Liver (tissue), 9 donors: ENCODE measurements around the gene INHBC. TPM values are rescaled to one million over a fixed set of nuclear protein-coding genes. Genes with fewer than 3 reads are reported as not detected.

ENCODE experiments used
- DNase-seq: peaks from one replicate; pipeline ENCODE4 v3.0.0-alpha.2; 2017; ENCODE audit warnings: low spot score
- H3K27ac ChIP-seq, 2 donors: one replicate each; pipeline ENCODE4 v1.7.0; 2013; ENCODE audit warnings: inconsistent platforms in 2 of 2, low read length in 2 of 2, control low read depth in 1 of 2, low read depth in 1 of 2, mild to moderate bottlenecking in 1 of 2
- H3K27me3 ChIP-seq, 4 donors: one replicate each; pipeline versions ENCODE4 v1.6.1 to v1.7.0; 2013; ENCODE audit warnings: low read length in 3 of 4, inconsistent platforms in 1 of 4, mild to moderate bottlenecking in 1 of 4, moderate library complexity in 1 of 4; ENCODE audit not compliant: control insufficient read depth in 4 of 4, insufficient read depth in 4 of 4
- H3K36me3 ChIP-seq, 4 donors: one replicate each; pipeline versions ENCODE4 v1.6.1 to v1.7.0; 2013; ENCODE audit warnings: low read length in 3 of 4, mild to moderate bottlenecking in 3 of 4, low read depth in 1 of 4, moderate library complexity in 1 of 4; ENCODE audit not compliant: control insufficient read depth in 4 of 4, insufficient read depth in 3 of 4
- H3K4me1 ChIP-seq, 4 donors: one replicate each; pipeline versions ENCODE4 v1.6.1 to v1.7.0; 2013; ENCODE audit warnings: low read length in 3 of 4, mild to moderate bottlenecking in 3 of 4, moderate library complexity in 1 of 4; ENCODE audit not compliant: control insufficient read depth in 4 of 4, insufficient read depth in 4 of 4
- H3K4me3 ChIP-seq, 3 donors: one replicate each; pipeline versions ENCODE4 v1.6.1 to v1.7.0; 2013; ENCODE audit warnings: low read length in 3 of 3, control low read depth in 1 of 3, low read depth in 1 of 3, mild to moderate bottlenecking in 1 of 3
- H3K9ac ChIP-seq, 2 donors: one replicate each; pipeline ENCODE4 v1.7.0; 2013; ENCODE audit warnings: low read length in 2 of 2, mild to moderate bottlenecking in 2 of 2, moderate library complexity in 2 of 2, control low read depth in 1 of 2, low read depth in 1 of 2
- H3K9me3 ChIP-seq, 4 donors: one replicate each; pipeline versions ENCODE4 v1.6.1 to v1.7.0; 2013; ENCODE audit warnings: low read length in 3 of 4; ENCODE audit not compliant: control insufficient read depth in 4 of 4
- FOXA2 ChIP-seq: IDR thresholded peaks from 2 replicates; pipeline ENCODE4 v1.6.1; 2016; ENCODE audit warnings: antibody characterized with exemption
- HNF4A ChIP-seq, 2 donors: conservative IDR thresholded peaks; 2 replicates each; pipeline ENCODE4 v1.6.1; 2016; ENCODE audit warnings: antibody characterized with exemption in 2 of 2, mild to moderate bottlenecking in 2 of 2
- HNF4G ChIP-seq: IDR thresholded peaks from 2 replicates; pipeline ENCODE4 v1.6.1; 2016; ENCODE audit warnings: antibody characterized with exemption
- NR2F2 ChIP-seq: IDR thresholded peaks from 2 replicates; pipeline ENCODE4 v1.6.1; 2016; ENCODE audit warnings: antibody characterized with exemption
- RAD21 ChIP-seq, 2 donors: IDR thresholded peaks; 2 replicates each; pipeline ENCODE4 v1.6.1; 2016; ENCODE audit warnings: antibody characterized with exemption in 2 of 2, mild to moderate bottlenecking in 2 of 2
- RXRA ChIP-seq, 2 donors: IDR thresholded peaks; 2 replicates each; pipeline ENCODE4 v1.6.1; 2017 to 2018; ENCODE audit warnings: antibody characterized with exemption in 2 of 2, mild to moderate bottlenecking in 1 of 2
- WGBS: extraction: QIAGEN DNeasy Blood & Tissue Kit; methylation state at CpG from one replicate; pipeline ENCODE4 v1.1.7; 2013; 5-methylcytosine and 5-hydroxymethylcytosine counted together
- polyA plus RNA-seq, 2 donors: library from polyadenylated mRNA; stranded (reverse) in 1 of 2; unstranded in 1 of 2; fragments of 200-250 nt in 1 of 2; fragments of >200 nt in 1 of 2; fragmentation: Nextera tagmentation in 1 of 2; extraction: Ambion mirVana in 1 of 2; gene quantifications; one replicate each; pipeline versions ENCODE4 v1.2.1 to v1.2.3, GENCODE V29; 2013 to 2015
- total RNA-seq, 2 donors: library from RNA; depleted of rRNA; stranded (reverse); fragments of >200 nt; gene quantifications; one replicate each; pipeline ENCODE4 v1.2.3, GENCODE V29; 2014
- TF ChIP-seq, protein P1 (sequence below): IDR thresholded peaks from 2 replicates; pipeline ENCODE4 v1.6.1; 2016; ENCODE audit warnings: antibody characterized with exemption
- TF ChIP-seq, protein P2 (sequence below): IDR thresholded peaks from 2 replicates; pipeline ENCODE4 v1.6.1; 2016; ENCODE audit warnings: antibody characterized with exemption, mild to moderate bottlenecking
- TF ChIP-seq, protein P3 (sequence below): fragments of 150-350 bp; IDR thresholded peaks from 2 replicates; pipeline ENCODE4 v1.5.1; 2017; ENCODE audit warnings: improper control_type of control experiment, low read depth, low read length; ENCODE audit not compliant: missing input control
- donor health status: healthy.
- donor health status: healthy.
- donor health status: healthy.
- donor health status: healthy.
- donor health status: healthy.

Gene INHBC
- total and polyA plus RNA-seq, 4 donors, result 2.8 to 134 (median 86.7) TPM

DNA sequence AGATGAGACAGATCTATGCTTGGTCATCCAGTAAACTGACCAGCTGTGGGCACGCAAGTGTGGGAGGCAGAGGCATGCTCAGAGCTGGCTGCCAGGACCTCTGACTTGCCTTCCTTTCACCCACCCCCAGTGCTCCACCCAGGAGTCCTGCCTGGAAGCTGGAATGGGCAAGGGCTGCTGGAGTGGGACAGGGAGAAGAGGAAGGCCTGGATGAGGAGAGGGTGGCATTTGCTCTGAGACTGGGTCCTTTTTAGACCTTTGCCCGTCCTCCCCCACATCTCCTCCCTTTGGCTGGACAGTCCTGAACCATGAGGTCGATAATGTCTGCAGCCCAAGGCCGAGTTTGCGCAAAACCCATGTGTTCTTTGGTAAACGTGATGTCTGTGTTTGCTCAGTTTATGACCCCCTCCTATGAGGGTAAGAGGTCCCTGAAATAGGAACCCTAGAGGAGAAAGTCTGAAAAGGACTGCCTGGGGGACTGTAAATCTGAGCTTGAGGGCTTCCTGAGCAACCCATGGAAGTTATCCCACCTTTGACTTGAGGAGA lies 16.7 kb downstream of the INHBC start (continued):
- TF ChIP-seq, protein P1, sequence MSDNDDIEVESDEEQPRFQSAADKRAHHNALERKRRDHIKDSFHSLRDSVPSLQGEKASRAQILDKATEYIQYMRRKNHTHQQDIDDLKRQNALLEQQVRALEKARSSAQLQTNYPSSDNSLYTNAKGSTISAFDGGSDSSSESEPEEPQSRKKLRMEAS, result peak; percentile 99

DNA sequence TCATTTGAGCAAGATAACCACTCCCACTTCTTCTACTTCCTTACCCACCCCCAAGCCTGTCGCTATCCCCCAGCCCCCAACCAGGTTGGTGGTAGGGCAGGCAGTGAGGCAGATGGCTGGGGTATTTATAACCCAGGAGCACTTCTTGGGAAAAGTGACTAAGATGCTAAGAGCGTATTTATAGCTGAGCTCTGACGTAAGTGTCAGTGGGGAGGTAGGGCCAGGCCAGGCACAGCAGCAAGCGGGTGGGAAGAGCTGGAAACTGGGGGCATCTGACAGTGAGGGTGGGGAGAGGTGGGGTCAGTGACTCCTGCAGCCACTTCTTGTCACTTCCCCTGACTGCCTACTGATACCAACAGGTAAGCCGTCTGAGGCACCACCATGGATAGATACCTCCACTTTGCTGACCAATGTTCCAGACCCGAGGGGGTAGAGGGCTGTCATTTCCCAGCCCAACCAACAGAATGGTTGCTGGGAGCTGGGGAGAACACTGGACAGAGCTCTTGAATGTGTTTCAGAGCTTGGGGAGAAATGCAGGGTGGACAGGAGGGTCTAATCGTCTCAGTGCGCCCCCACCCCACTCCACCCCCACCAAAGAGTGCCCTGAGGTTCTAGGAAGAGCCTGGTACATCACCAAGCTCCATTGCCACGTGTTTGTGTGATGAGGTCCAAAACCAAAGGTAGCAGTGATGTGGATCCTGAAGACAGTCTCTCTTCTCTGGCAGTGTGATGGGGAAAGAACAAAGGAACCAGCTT lies 17.8 kb downstream of the INHBC start:
- Histone ChIP-seq H3K4me3 (no peak overlapping the region), H3K36me3 (peaks cover 0 to 3% (median 0%) of the 10 kb centered on the region in 4 donors), H3K9ac (peak overlapping the region in 1 of 2 donors; percentile 83), H3K27me3 (no peaks in the 10 kb centered on the region), H3K27ac (peak overlapping the region; percentile 92 to 96), H3K4me1 (peaks cover 14 to 61% (median 37%) of the 10 kb centered on the region in 4 donors), H3K9me3 (no peaks in the 10 kb centered on the region)
- 19% methylated on average over 9 of the region's 9 CpGs for WGBS
- TF ChIP-seq RXRA (IDR thresholded peaks at IDR 0.05) (peak; percentile 33 to 49), NR2F2 (no peak), HNF4G (peak; percentile 11)
- TF ChIP-seq, protein P2, sequence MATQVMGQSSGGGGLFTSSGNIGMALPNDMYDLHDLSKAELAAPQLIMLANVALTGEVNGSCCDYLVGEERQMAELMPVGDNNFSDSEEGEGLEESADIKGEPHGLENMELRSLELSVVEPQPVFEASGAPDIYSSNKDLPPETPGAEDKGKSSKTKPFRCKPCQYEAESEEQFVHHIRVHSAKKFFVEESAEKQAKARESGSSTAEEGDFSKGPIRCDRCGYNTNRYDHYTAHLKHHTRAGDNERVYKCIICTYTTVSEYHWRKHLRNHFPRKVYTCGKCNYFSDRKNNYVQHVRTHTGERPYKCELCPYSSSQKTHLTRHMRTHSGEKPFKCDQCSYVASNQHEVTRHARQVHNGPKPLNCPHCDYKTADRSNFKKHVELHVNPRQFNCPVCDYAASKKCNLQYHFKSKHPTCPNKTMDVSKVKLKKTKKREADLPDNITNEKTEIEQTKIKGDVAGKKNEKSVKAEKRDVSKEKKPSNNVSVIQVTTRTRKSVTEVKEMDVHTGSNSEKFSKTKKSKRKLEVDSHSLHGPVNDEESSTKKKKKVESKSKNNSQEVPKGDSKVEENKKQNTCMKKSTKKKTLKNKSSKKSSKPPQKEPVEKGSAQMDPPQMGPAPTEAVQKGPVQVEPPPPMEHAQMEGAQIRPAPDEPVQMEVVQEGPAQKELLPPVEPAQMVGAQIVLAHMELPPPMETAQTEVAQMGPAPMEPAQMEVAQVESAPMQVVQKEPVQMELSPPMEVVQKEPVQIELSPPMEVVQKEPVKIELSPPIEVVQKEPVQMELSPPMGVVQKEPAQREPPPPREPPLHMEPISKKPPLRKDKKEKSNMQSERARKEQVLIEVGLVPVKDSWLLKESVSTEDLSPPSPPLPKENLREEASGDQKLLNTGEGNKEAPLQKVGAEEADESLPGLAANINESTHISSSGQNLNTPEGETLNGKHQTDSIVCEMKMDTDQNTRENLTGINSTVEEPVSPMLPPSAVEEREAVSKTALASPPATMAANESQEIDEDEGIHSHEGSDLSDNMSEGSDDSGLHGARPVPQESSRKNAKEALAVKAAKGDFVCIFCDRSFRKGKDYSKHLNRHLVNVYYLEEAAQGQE, result peak; percentile 48
- no peak for DNase-seq

DNA sequence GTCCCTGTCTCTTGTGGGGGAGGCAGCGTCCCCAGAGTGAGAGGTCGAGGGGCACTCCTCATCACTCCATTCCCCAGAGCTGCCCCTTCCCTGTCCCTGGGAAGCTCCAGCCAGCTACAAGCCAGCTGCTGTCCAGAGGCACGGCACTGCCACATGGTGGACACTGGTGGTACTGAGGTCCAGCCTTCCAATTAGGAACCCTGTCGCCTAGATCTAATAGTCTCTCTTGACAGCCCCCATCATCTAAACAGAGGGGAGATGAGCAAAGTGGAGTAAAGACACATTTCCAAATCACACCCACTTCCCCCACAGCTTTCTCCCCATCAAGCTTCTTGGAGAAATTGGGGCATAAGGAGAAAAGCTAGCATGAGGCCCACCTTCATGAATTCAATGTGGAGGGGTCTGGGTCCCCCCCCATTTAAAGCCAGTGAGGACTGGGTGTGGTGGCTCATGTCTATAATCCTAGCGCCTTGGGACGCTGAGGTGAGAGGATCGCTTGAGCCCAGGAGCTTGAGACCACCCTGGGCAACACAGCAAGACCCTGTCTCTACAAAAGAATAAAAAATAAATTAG lies 18.4 kb downstream of the INHBC start:
- peaks cover 0 to 3% (median 0%) of the 10 kb centered on the region in 4 donors for H3K36me3 ChIP-seq
- no peaks in the 10 kb centered on the region for H3K9me3 ChIP-seq
- no peaks in the 10 kb centered on the region for H3K27me3 ChIP-seq
- peaks cover 14 to 61% (median 36%) of the 10 kb centered on the region in 4 donors for H3K4me1 ChIP-seq
- peak overlapping the region; percentile 92 to 96 for H3K27ac ChIP-seq
- peak overlapping the region; percentile 24 to 35 for H3K9ac ChIP-seq
- no peak overlapping the region for H3K4me3 ChIP-seq
- peak; percentile 14 to 21 for TF ChIP-seq HNF4A (conservative IDR thresholded peaks at IDR 0.05)
- TF ChIP-seq FOXA2, result no peak
- TF ChIP-seq, protein P3, sequence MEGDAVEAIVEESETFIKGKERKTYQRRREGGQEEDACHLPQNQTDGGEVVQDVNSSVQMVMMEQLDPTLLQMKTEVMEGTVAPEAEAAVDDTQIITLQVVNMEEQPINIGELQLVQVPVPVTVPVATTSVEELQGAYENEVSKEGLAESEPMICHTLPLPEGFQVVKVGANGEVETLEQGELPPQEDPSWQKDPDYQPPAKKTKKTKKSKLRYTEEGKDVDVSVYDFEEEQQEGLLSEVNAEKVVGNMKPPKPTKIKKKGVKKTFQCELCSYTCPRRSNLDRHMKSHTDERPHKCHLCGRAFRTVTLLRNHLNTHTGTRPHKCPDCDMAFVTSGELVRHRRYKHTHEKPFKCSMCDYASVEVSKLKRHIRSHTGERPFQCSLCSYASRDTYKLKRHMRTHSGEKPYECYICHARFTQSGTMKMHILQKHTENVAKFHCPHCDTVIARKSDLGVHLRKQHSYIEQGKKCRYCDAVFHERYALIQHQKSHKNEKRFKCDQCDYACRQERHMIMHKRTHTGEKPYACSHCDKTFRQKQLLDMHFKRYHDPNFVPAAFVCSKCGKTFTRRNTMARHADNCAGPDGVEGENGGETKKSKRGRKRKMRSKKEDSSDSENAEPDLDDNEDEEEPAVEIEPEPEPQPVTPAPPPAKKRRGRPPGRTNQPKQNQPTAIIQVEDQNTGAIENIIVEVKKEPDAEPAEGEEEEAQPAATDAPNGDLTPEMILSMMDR, result peak; percentile 95
- peak; percentile 98 to 99 for TF ChIP-seq RAD21 (IDR thresholded peaks at IDR 0.05)
- TF ChIP-seq HNF4G, result peak; percentile 2
- peak; percentile 80 for DNase-seq
- 29% methylated on average over 7 of the region's 7 CpGs for WGBS
